Stomach (tissue), 9 donors: ENCODE results near the gene VDR. TPM values are rescaled to one million over a fixed set of nuclear protein-coding genes. Genes with fewer than 3 reads are reported as not detected.

Source experiments
- DNase-seq, 2 donors: peaks; one replicate each; pipeline versions ENCODE4 v3.0.0 to v3.0.0-alpha.2; 2013 to 2019
- H3K27ac ChIP-seq, 5 donors: fragments of 200-600 bp in 4 of 5; sonication (generic) in 4 of 5; one replicate each; pipeline ENCODE4 v1.5.1; 2013 to 2019; ENCODE audit warnings: mild to moderate bottlenecking in 1 of 5, moderate library complexity in 1 of 5
- H3K27me3 ChIP-seq, 3 donors: fragments of 200-600 bp; sonication (generic); one replicate each; pipeline ENCODE4 v1.5.1; 2017 to 2019; ENCODE audit warnings: mixed run types in 1 of 3
- H3K36me3 ChIP-seq, 4 donors: fragments of 200-600 bp; sonication (generic); 1 replicate in 3 of 4; 2 replicates in 1 of 4; pipeline ENCODE4 v1.5.1; 2016 to 2019
- H3K4me1 ChIP-seq, 4 donors: fragments of 200-600 bp; sonication (generic); one replicate each; pipeline ENCODE4 v1.5.1; 2016 to 2019
- H3K4me3 ChIP-seq, 4 donors: fragments of 200-600 bp; sonication (generic) in 3 of 4; one replicate each; pipeline ENCODE4 v1.5.1; 2016 to 2019; ENCODE audit warnings: mild to moderate bottlenecking in 1 of 4
- H3K9me3 ChIP-seq, 4 donors: fragments of 200-600 bp; sonication (generic); one replicate each; pipeline ENCODE4 v1.5.1; 2016 to 2019
- EP300 ChIP-seq: sonication (generic); formaldehyde crosslinking; IDR thresholded peaks from one replicate; pipeline ENCODE4 v1.6.1; 2017; ENCODE audit warnings: antibody characterized with exemption
- POLR2A ChIP-seq, 4 donors: fragments of 450-650 bp; IDR thresholded peaks; one replicate each; pipeline ENCODE4 v1.6.1; 2016; ENCODE audit warnings: antibody characterized with exemption in 4 of 4, control low read depth in 2 of 4, mild to moderate bottlenecking in 1 of 4, moderate library complexity in 1 of 4
- POLR2AphosphoS5 ChIP-seq, 3 donors: sonication (generic); formaldehyde crosslinking; IDR thresholded peaks; one replicate each; pipeline ENCODE4 v1.6.1; 2016; ENCODE audit warnings: antibody characterized with exemption in 3 of 3
- WGBS, 5 donors: extraction: QIAGEN DNeasy Blood & Tissue Kit in 3 of 5; methylation state at CpG; one replicate each; pipeline versions ENCODE4 v1.1.5 to v1.1.7; 2013 to 2018; 5-methylcytosine and 5-hydroxymethylcytosine counted together
- intact Hi-C: fragments of 100-400 bp; cut with DNase I; formaldehyde crosslinking; loops from one replicate; pipeline ENCODE4 v1.15.1; 2023; ENCODE audit warnings: low total_unique reads
- polyA plus RNA-seq, 3 donors: library from polyadenylated mRNA; stranded (reverse); fragments of 200-250 nt; gene quantifications; one replicate each; pipeline ENCODE4 v1.2.3, GENCODE V29; 2013
- total RNA-seq, 5 donors: library from RNA; depleted of rRNA; stranded (reverse); fragments of >200 nt; gene quantifications; one replicate each; pipeline versions ENCODE4 v1.1.0 to v1.2.3, GENCODE V29; 2014 to 2016
- TF ChIP-seq, protein P1 (sequence below), 7 experiments: fragments of 450-650 bp in 4 of 7; fragments of 200-600 bp in 3 of 7; sonication (generic) in 3 of 7; IDR thresholded peaks; one replicate each; pipeline ENCODE4 v1.5.1; 2016 to 2019; ENCODE audit warnings: antibody characterized with exemption in 7 of 7, control low read depth in 2 of 7, mild to moderate bottlenecking in 1 of 7
- donor health status: healthy with polysubstance abuse.
- donor health status: Bipolar disorder and iron deficiency.
- donor health status: healthy.

Gene VDR
- total and polyA plus RNA-seq, 8 donors = 2.8 to 22.3 (median 4.7) TPM

- DNase-seq = no peak
- H3K4me3 ChIP-seq = no peak overlapping the region
- 91 to 100% (median 99%) methylated on average over 3 to 4 of the region's 4 CpGs for WGBS, 5 donors
- H3K4me1 ChIP-seq = peaks cover 0 to 17% (median 14%) of the 10 kb centered on the region in 4 donors
- no peaks in the 10 kb centered on the region for H3K36me3 ChIP-seq
- peaks cover 2 to 37% (median 18%) of the 10 kb centered on the region in 3 donors for H3K27me3 ChIP-seq
- intact Hi-C loops = no loop called here
- TF ChIP-seq POLR2A (IDR thresholded peaks at IDR 0.05) (no peak), POLR2AphosphoS5 (IDR thresholded peaks at IDR 0.05) (no peak), EP300 (no peak)
- TF ChIP-seq, protein P1, sequence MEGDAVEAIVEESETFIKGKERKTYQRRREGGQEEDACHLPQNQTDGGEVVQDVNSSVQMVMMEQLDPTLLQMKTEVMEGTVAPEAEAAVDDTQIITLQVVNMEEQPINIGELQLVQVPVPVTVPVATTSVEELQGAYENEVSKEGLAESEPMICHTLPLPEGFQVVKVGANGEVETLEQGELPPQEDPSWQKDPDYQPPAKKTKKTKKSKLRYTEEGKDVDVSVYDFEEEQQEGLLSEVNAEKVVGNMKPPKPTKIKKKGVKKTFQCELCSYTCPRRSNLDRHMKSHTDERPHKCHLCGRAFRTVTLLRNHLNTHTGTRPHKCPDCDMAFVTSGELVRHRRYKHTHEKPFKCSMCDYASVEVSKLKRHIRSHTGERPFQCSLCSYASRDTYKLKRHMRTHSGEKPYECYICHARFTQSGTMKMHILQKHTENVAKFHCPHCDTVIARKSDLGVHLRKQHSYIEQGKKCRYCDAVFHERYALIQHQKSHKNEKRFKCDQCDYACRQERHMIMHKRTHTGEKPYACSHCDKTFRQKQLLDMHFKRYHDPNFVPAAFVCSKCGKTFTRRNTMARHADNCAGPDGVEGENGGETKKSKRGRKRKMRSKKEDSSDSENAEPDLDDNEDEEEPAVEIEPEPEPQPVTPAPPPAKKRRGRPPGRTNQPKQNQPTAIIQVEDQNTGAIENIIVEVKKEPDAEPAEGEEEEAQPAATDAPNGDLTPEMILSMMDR (IDR thresholded peaks at IDR 0.05) = no peak
- H3K9me3 ChIP-seq = no peaks in the 10 kb centered on the region
- no peak overlapping the region for H3K27ac ChIP-seq
These were observed 33.8 kb upstream of the VDR start for GRCh38 chr12:47938594-47938993.

DNA sequence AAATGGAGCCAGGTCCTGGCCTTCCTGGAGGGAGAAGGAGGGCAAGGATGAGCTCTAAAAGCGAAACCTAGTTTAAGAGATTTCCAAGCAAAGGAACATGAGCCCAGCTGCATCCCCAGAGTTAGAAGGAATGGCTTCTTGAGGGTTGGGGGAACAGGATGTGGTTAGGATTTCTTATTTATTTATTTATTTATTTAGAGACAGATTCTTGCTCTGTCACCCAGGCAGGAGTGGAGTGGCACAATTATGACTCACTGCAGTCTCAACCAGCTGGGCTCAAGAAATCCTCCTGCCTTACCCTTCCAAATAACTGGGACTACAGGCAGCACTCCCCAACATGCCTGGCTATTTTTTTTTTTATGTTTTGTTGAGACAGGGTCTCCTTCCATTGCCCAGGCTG lies 33.3 kb upstream of the VDR start:
- no peak overlapping the region for H3K27ac ChIP-seq
- H3K36me3 ChIP-seq = no peaks in the 10 kb centered on the region
- WGBS, 5 donors = 78 to 100% (median 100%) methylated on average over 1 of the region's 1 CpG
- peaks cover 0 to 17% (median 14%) of the 10 kb centered on the region in 4 donors for H3K4me1 ChIP-seq
- peaks cover 2 to 32% (median 18%) of the 10 kb centered on the region in 3 donors for H3K27me3 ChIP-seq
- TF ChIP-seq POLR2A (IDR thresholded peaks at IDR 0.05) (no peak), POLR2AphosphoS5 (IDR thresholded peaks at IDR 0.05) (no peak), EP300 (no peak)
- TF ChIP-seq, protein P1 (IDR thresholded peaks at IDR 0.05) = no peak
- H3K9me3 ChIP-seq = no peaks in the 10 kb centered on the region
- no peak overlapping the region for H3K4me3 ChIP-seq
- DNase-seq = no peak
- intact Hi-C loops = no loop called here

DNA sequence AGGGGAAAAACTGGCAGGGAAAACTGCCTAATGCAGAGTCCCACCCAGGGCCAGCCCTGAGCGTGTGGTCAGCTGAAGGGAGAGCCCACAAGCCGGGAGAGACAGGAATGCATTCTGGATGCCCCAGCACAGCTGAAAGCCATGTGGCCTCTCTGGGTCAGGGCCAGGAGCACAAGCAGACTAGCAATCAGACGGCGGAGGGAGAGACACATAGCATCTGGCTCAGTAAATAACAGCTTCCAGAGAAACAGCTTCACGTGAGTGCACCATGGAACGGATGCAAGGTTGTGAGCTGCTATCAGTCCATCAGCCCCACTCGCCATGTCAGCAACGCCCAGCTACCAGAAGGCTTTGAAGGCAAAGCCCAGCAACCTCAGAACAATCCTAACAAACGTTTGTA lies 30.4 kb upstream of the VDR start:
- intact Hi-C loops = no loop called here
- H3K27me3 ChIP-seq = peaks cover 0 to 12% (median 0%) of the 10 kb centered on the region in 3 donors
- no peak overlapping the region for H3K4me3 ChIP-seq
- DNase-seq = peak; percentile 28 to 82
- WGBS, 5 donors = 29 to 36% (median 34%) methylated on average over 6 to 9 of the region's 9 CpGs
- H3K9me3 ChIP-seq = no peaks in the 10 kb centered on the region
- peaks cover 0 to 7% (median 5%) of the 10 kb centered on the region in 4 donors for H3K4me1 ChIP-seq
- no peak for TF ChIP-seq POLR2AphosphoS5 (IDR thresholded peaks at IDR 0.05)
- no peaks in the 10 kb centered on the region for H3K36me3 ChIP-seq
- H3K27ac ChIP-seq = no peak overlapping the region

DNA sequence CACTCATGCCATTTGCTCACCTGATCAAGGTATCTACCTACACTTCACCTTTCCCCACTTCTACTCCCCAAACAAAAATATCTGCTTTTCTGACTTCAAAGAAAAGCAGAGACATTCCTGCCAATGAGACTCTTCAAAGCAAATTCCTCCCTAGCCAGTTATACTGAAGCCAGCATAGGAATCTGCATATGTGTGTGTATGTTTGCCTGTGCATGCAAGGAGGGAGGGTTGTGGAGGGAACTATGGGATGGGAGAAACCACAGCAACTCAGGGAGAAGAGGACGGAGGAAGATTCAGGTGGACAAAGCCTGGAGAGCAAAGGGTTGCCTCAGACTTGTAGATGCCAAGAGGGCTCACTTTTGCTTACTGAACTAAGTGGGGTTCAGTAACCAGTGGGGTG lies 26.4 kb upstream of the VDR start:
- TF ChIP-seq POLR2A (IDR thresholded peaks at IDR 0.05) (no peak), EP300 (no peak), POLR2AphosphoS5 (IDR thresholded peaks at IDR 0.05) (no peak)
- TF ChIP-seq, protein P1 (IDR thresholded peaks at IDR 0.05) = no peak
- Histone ChIP-seq H3K9me3 (no peaks in the 10 kb centered on the region), H3K27me3 (peaks cover 0 to 34% (median 0%) of the 10 kb centered on the region in 3 donors), H3K4me1 (peaks cover 0 to 7% (median 5%) of the 10 kb centered on the region in 4 donors), H3K36me3 (no peaks in the 10 kb centered on the region), H3K27ac (no peak overlapping the region), H3K4me3 (no peak overlapping the region)
- intact Hi-C loops = no loop called here
- DNase-seq = no peak
- 44 to 100% (median 78%) methylated on average over 1 of the region's 1 CpG for WGBS, 5 donors

GRCh38 chr12:47930634-47931033 lies 25.8 kb upstream of the VDR start:
- peaks cover 0 to 39% (median 0%) of the 10 kb centered on the region in 3 donors for H3K27me3 ChIP-seq
- no peaks in the 10 kb centered on the region for H3K9me3 ChIP-seq
- H3K4me3 ChIP-seq = no peak overlapping the region
- DNase-seq = no peak
- TF ChIP-seq EP300 (no peak), POLR2AphosphoS5 (IDR thresholded peaks at IDR 0.05) (no peak), POLR2A (IDR thresholded peaks at IDR 0.05) (no peak)
- TF ChIP-seq, protein P1 (IDR thresholded peaks at IDR 0.05) = no peak
- intact Hi-C loops = no loop called here
- no peak overlapping the region for H3K27ac ChIP-seq
- 84 to 94% (median 93%) methylated on average over 5 of the region's 5 CpGs for WGBS, 5 donors
- H3K4me1 ChIP-seq = peaks cover 0 to 7% (median 5%) of the 10 kb centered on the region in 4 donors
- H3K36me3 ChIP-seq = no peaks in the 10 kb centered on the region
